Melanocyte of skin (primary cell): ENCODE measurements around the gene TLE1. TPM values are rescaled to one million over a fixed set of nuclear protein-coding genes. Genes with fewer than 3 reads are reported as not detected.

ENCODE experiments used
- small RNA-seq, 2 donors: library from RNA; depleted of rRNA; stranded (forward); fragments of <200 nt; gene quantifications; one replicate each; pipeline ENCODE3, GENCODE V24; 2012
- total RNA-seq, 2 donors: library from RNA; depleted of rRNA; stranded (reverse); fragments of >200 nt; gene quantifications; 2 replicates each; pipeline ENCODE4 v1.2.3, GENCODE V29; 2012

Gene TLE1
- total RNA-seq, result 10 to 100 TPM; 71.6 to 92.2 TPM

DNA sequence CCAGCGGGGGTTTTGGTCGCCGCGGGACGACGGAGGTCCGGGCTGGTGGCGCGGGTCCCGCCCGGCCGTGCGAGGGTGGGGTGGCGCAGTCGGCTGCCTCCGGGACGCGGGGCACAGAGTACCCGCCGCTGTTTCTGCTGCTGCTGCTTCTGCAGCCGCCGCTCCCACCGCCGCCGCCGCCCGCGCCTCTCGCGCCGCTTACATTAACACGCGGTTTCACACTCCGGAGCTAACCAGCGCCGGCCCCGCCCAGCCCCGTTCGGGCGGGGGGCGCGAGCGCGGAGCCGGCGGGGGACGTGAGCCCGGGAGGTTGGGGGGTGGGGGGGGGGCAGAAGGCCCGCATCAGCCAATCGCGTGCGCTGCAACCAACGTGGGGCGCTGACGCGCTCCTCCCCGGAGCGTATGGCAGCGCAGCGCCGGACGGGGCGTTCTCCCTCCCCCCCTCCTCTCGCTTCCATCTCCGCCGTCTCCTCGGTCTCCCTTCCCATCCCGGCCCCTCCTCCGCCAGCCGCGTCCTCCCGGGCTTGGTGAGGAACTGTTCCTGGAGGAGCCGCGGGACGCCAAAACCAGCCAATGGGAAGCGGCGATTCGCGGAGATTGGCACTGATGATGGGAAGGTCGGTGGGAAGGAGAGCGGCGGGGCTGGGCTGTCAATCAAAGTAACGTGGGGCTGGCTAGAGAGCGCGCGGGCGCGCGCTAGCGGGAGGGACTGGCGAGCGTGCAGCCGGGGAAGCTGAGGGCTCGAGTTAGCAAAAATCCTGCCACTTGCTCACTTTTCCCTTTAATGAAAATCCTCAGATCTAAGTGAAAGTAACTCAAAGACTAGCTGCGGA, at the start of gene TLE1:
Gene TLE1, minus strand, starts transcription at position 205 of the 833 bp plus-strand sequence. CDS start 1,307 bp downstream, outside the sequence.

Small RNA genes within 50 kb of the gene (small RNA-seq; reads per million reads assigned to genes)
- 0.09 to 0.58 reads per million in 2 donors for gene RNU6-1035P

Other genes with a start within 250 kb of the TLE1 start
- gene SPATA31D4, start 238.9 kb upstream of the TLE1 start, total RNA-seq, result not detected